PFSK-1 (cell line): ENCODE results near the gene AZIN2.

Experiments
- POLR2AphosphoS5 ChIP-seq: IDR thresholded peaks from 2 replicates; pipeline ENCODE4 v1.6.1; 2012; ENCODE audit warnings: low read depth, mild to moderate bottlenecking, control low read depth, low read length, moderate library complexity
- SIN3A ChIP-seq: IDR thresholded peaks from 2 replicates; pipeline ENCODE4 v1.6.1; 2012; ENCODE audit warnings: mild to moderate bottlenecking, low read length, moderate library complexity, borderline replicate concordance; ENCODE audit not compliant: insufficient read depth
- TAF1 ChIP-seq: IDR thresholded peaks from 2 replicates; pipeline ENCODE4 v1.6.1; 2012; ENCODE audit warnings: low read length, control low read depth, borderline replicate concordance; ENCODE audit not compliant: insufficient read depth
- TF ChIP-seq, protein P1 (sequence below), 2 experiments: IDR thresholded peaks; 2 replicates each; pipeline versions ENCODE4 v1.6.1 to v1.8.0; 2011 to 2012; ENCODE audit warnings: low read depth in 2 of 2, low read length in 2 of 2, control low read depth in 1 of 2, inconsistent platforms in 1 of 2, mild to moderate bottlenecking in 1 of 2, moderate library complexity in 1 of 2; ENCODE audit not compliant: insufficient read depth in 1 of 2

DNA sequence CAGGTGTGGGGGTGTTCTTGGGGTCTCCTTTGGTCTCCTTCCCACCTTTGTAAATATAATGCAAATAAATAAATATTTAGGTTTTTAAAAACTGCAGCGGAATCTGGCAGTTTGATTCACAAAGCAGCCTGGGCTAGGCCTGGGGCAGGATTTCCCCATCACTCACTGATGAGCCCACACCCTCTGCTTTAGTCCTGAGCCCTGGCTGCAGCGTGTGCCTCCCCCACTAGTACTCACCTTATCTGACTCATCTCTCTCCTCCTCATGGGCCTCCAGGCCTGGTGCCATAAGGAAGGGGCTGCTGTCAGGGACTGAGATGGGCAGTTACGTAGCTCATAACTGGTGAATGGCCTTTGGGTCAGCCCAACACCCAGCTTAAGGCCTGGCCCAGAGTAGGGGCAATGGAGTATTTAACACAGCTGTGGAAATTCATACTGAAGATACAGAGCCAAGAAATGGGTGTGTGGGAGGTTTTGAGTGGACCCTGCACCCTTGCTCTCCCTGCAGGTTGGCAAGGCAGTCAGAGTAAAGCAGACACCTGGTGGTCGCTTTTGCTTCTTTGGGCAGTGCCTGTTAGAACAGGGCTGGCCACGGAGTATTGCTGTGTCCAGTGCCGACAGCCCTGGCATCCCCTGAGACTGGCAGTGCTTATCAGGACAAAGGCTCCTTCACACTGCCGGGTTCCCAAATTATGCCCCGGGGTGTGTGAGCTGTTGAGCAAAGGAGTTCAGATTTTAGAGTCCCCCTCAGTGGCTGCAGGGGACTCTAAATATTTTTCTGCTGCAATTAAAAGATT is 39.7 kb downstream of the AZIN2 start:
- TF ChIP-seq POLR2AphosphoS5: no peak
- no peak for TF ChIP-seq SIN3A
- TF ChIP-seq, protein P1, sequence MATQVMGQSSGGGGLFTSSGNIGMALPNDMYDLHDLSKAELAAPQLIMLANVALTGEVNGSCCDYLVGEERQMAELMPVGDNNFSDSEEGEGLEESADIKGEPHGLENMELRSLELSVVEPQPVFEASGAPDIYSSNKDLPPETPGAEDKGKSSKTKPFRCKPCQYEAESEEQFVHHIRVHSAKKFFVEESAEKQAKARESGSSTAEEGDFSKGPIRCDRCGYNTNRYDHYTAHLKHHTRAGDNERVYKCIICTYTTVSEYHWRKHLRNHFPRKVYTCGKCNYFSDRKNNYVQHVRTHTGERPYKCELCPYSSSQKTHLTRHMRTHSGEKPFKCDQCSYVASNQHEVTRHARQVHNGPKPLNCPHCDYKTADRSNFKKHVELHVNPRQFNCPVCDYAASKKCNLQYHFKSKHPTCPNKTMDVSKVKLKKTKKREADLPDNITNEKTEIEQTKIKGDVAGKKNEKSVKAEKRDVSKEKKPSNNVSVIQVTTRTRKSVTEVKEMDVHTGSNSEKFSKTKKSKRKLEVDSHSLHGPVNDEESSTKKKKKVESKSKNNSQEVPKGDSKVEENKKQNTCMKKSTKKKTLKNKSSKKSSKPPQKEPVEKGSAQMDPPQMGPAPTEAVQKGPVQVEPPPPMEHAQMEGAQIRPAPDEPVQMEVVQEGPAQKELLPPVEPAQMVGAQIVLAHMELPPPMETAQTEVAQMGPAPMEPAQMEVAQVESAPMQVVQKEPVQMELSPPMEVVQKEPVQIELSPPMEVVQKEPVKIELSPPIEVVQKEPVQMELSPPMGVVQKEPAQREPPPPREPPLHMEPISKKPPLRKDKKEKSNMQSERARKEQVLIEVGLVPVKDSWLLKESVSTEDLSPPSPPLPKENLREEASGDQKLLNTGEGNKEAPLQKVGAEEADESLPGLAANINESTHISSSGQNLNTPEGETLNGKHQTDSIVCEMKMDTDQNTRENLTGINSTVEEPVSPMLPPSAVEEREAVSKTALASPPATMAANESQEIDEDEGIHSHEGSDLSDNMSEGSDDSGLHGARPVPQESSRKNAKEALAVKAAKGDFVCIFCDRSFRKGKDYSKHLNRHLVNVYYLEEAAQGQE (IDR thresholded peaks at IDR 0.05; ENCODE audit: insufficient read depth in 1 of 2, low read depth in 2 of 2, low read length in 2 of 2): no peak
- no peak for TF ChIP-seq TAF1
